Measurements from ENCODE around the gene MTM1. TPM values are rescaled to one million over a fixed set of nuclear protein-coding genes. Genes with fewer than 3 reads are reported as not detected.

Gene MTM1
- total RNA-seq, 1 donor from 2014 or later: 6.6 TPM

DNA sequence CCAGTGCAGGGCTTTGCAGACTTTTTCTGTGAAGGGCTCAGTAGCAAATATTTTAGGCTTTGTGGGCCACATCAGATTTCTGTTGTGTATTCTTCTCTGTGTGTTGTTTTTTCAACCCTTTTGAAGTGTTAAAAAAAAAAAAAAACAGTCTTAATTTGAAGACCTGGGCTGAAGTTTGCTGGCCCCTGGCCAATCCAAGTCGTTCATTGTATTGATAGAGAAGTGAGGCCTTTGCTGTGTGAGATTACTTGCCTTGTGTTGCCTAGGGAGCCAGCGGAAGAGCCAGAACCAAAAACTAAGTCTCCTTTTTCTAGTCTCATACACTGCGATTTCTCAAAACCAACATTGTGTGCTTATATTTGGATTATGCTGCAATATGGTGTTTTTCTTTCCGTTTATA is 46.9 kb downstream of the MTM1 start:
- no peaks in the 10 kb centered on the region for H3K27me3 ChIP-seq (ENCODE audit: control insufficient read depth, insufficient read depth, low read length)
- TF ChIP-seq, protein P1, sequence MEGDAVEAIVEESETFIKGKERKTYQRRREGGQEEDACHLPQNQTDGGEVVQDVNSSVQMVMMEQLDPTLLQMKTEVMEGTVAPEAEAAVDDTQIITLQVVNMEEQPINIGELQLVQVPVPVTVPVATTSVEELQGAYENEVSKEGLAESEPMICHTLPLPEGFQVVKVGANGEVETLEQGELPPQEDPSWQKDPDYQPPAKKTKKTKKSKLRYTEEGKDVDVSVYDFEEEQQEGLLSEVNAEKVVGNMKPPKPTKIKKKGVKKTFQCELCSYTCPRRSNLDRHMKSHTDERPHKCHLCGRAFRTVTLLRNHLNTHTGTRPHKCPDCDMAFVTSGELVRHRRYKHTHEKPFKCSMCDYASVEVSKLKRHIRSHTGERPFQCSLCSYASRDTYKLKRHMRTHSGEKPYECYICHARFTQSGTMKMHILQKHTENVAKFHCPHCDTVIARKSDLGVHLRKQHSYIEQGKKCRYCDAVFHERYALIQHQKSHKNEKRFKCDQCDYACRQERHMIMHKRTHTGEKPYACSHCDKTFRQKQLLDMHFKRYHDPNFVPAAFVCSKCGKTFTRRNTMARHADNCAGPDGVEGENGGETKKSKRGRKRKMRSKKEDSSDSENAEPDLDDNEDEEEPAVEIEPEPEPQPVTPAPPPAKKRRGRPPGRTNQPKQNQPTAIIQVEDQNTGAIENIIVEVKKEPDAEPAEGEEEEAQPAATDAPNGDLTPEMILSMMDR (IDR thresholded peaks at IDR 0.05; ENCODE audit: insufficient read depth, low read length, poor library complexity, severe bottlenecking): no peak
- no peaks in the 10 kb centered on the region for H3K36me3 ChIP-seq (ENCODE audit: control insufficient read depth, insufficient read depth, low read length)
- no peak overlapping the region for H3K4me3 ChIP-seq (ENCODE audit: low read depth, low read length)
- no peak for DNase-seq (ENCODE audit: low read depth)

GRCh38 chrX:150616179-150616862 is 47.9 kb downstream of the MTM1 start:
- DNase-seq (ENCODE audit: low read depth): no peak
- Histone ChIP-seq H3K36me3 (ENCODE audit: control insufficient read depth, insufficient read depth, low read length) (no peaks in the 10 kb centered on the region), H3K27me3 (ENCODE audit: control insufficient read depth, insufficient read depth, low read length) (no peaks in the 10 kb centered on the region), H3K4me3 (ENCODE audit: low read depth, low read length) (no peak overlapping the region)
- TF ChIP-seq, protein P1 (IDR thresholded peaks at IDR 0.05; ENCODE audit: insufficient read depth, low read length, poor library complexity, severe bottlenecking): no peak

DNA sequence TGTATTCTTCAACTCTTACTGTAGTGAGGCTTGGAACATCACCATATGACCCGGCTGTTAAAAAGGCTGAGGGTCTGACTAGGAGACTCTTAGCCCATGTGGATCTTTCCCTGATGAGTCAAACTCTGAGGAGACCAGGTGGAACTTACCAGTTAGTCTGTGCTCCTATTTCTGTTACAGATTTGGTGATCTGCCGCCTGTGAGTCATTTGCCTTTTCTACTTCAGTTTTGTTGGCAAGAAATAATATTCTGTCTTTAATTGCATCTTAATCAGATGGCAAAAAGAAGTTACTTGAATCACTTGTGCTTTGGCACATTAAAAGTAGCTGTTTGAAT is 48.4 kb downstream of the MTM1 start:
- no peaks in the 10 kb centered on the region for H3K36me3 ChIP-seq (ENCODE audit: control insufficient read depth, insufficient read depth, low read length)
- H3K4me3 ChIP-seq (ENCODE audit: low read depth, low read length): no peak overlapping the region
- no peaks in the 10 kb centered on the region for H3K27me3 ChIP-seq (ENCODE audit: control insufficient read depth, insufficient read depth, low read length)
- TF ChIP-seq, protein P1 (IDR thresholded peaks at IDR 0.05; ENCODE audit: insufficient read depth, low read length, poor library complexity, severe bottlenecking): no peak
- DNase-seq (ENCODE audit: low read depth): no peak

- TF ChIP-seq, protein P1 (IDR thresholded peaks at IDR 0.05; ENCODE audit: insufficient read depth, low read length, poor library complexity, severe bottlenecking): no peak
- H3K4me3 ChIP-seq (ENCODE audit: low read depth, low read length): no peak overlapping the region
- DNase-seq (ENCODE audit: low read depth): no peak
- no peaks in the 10 kb centered on the region for H3K36me3 ChIP-seq (ENCODE audit: control insufficient read depth, insufficient read depth, low read length)
- no peaks in the 10 kb centered on the region for H3K27me3 ChIP-seq (ENCODE audit: control insufficient read depth, insufficient read depth, low read length)
Measured at GRCh38 chrX:150621652-150622051, 53.2 kb downstream of the MTM1 start.

DNA sequence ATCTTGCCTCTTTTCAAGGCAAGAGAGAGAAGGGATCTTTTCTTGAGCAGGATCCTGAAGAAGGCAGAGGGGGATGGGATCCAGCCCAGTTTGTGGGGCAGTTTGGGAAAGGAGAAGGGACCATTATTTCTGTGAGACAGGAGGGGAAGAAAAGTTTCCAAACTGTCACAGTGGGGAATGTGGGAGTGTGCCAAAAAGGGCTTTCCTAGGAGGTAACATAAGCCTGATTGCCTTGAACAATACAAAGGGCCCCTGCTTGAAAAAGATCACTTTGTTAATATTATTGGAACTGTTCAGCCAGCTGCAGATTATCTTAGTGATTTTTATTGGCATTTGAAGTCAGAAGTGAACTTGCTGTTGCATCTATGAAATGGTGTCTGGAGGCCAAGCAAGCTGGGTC is 55.2 kb downstream of the MTM1 start:
- H3K4me3 ChIP-seq (ENCODE audit: low read depth, low read length): no peak overlapping the region
- no peak for DNase-seq (ENCODE audit: low read depth)
- H3K36me3 ChIP-seq (ENCODE audit: control insufficient read depth, insufficient read depth, low read length): no peaks in the 10 kb centered on the region
- no peaks in the 10 kb centered on the region for H3K27me3 ChIP-seq (ENCODE audit: control insufficient read depth, insufficient read depth, low read length)
- TF ChIP-seq, protein P1 (IDR thresholded peaks at IDR 0.05; ENCODE audit: insufficient read depth, low read length, poor library complexity, severe bottlenecking): no peak

DNA sequence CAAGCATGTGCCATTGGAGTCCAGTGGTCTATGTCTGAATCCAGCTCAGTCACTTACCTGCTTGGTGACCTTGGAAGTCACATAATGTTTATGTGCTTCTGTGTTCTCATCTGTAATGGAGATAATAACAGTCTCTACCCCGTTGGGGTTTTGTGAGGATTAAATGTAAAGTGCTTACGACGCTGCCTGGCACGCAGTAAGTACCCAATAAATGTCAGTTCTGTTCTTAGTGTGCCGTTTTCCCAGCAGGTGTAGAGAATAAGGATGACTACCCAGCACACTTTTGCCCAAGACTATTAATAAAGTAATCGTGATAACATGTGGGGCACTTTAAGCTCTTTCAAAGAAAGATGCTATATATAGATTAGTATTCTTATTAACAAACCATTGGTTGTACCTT is 56.7 kb downstream of the MTM1 start:
- Histone ChIP-seq H3K36me3 (ENCODE audit: control insufficient read depth, insufficient read depth, low read length) (no peaks in the 10 kb centered on the region), H3K27me3 (ENCODE audit: control insufficient read depth, insufficient read depth, low read length) (no peaks in the 10 kb centered on the region), H3K4me3 (ENCODE audit: low read depth, low read length) (no peak overlapping the region)
- DNase-seq (ENCODE audit: low read depth): no peak
- TF ChIP-seq, protein P1 (IDR thresholded peaks at IDR 0.05; ENCODE audit: insufficient read depth, low read length, poor library complexity, severe bottlenecking): no peak

Data from kidney epithelial cell (primary cell).